ENCODE data around the gene KAZN.

The KAZN gene

DNA sequence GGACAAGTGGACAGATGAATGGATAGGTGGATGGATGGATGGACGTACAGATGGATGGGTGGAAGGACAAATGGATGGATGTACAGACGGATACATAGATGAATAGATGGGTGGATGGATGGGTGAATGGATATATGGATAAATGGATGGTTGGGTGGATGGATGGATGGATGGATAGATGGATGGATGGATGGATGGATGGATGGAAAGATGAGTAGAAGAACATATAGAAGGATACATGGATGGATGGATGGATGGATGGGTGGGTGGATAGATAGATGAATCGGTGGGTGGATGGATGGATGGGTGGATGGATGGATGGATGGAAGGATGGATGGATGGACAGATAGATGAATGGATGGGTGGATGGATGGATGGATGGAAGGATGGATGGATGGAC is 274.3 kb downstream of the KAZN start:
- DNase-seq = no peak

DNA sequence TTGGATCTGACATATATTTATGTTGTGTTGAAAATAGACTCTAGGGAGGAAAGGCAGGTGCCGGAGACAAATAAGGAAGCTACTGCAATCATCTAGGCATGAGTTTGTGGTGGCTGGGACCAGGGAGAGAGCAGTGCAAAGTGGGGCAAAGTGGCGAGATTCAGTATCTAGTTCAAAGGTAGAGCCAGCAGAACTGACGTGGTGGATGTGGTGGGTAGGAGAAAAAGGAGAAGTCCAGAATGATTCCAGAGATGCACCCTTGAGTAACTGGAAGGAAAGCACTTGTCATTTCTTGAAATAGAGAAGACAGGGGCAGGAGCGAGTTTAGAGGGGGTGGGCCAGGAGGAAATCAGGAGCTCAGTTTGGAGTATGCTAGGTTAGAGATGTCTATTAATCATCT is 275.2 kb downstream of the KAZN start:
- DNase-seq = no peak

DNA sequence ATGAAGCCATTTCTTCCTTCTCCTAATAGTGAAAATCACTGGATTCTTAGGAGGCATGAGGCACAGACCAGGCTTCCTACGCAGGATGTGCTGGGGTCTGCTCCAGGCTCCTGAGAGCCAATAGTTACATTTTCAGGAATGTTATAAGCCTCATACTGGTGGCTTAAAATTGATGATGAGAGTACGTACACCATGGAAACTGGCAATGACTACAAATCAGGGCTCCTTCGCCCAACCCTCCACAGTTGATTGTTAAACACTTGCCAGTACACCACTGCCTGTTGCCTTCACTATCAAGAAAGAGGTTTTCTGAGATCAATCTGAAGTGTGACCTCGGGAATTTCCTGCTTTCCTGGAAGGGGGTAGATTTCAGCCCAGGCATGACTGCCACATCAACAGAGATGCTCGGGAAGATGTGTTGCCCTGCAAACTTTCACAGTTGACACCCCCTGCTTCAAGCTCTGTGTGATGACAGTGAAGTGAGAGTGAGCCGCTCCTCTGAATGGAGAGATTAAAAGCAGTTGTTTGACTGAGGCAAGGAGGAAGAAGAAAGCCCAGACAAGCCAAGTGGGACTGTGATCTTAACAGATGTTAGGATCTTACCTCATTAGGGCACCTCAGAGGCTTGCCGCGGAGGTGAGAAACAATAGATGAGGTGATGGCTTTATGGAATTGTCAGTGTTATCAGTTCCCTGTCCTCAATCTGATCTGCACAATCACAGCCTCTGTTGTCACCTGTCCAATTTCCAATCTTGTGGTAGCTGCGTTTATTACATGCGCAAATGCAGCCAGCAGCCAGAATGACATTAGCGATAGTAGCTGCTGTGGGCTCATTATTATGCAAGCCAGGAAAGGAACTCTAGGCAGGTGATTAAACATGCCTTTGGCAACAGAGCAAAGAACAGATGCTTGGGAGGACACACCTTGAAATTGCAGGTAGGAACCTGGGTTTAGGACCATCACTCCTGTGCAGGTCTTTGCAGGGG is 277.3 kb downstream of the KAZN start:
- DNase-seq = no peak

DNA sequence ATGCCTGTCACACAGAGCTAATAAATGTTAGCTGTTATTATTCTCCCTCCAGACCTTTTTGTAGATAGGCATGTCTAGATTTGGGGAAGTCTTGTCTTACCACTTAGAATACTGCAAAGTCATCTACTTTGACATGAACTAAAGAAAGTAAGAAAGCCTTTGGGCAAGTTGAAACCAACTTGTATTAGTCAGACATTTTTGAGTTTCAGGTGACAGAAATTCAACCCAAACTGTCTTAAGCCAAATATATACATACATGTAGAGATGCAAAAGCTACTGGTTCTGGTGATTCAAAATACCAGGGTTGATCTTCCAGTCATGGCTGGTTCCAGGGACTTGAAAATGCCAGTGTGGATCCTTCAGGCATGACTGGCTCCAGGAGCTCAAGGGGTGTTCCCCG is 278.3 kb downstream of the KAZN start:
- DNase-seq = no peak

DNA sequence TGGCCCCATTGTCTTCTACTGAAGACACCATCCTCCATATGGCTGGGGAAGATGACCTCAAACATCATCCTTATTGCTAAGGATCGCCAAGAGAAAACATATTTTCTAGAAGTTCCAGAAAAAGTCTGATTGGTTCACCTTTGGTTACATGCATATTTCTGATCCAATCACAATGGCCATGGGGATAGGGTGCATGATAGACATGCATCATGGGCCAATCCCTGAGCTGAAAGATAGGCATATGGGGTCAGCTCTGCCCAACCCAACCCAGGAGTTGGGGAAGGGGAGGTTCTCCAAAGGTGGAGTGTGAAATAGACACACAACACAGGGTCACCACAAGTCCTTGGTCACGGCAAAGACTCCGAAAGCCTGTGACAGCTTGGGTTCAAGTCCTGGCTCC is 278.7 kb downstream of the KAZN start:
- no peak for DNase-seq

DNA sequence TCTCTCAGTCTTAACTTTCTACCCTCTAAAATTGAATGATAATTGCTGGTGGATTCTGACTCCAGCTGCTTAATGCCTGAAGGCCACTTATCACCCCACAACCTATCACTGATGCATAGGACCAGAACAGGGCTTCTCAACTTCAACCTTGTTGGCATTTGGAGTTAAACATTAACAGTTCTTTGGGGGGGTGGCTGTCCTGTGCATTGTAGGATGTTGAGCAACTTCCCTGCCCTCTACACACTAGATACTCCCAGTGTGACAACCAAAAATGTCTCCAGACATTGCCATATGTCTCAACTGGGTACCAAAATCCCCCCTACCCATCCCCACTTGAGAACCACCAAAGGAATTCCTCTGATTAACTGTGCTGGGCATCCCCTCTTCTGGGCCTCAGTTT is 279.6 kb downstream of the KAZN start:
- DNase-seq = no peak

DNA sequence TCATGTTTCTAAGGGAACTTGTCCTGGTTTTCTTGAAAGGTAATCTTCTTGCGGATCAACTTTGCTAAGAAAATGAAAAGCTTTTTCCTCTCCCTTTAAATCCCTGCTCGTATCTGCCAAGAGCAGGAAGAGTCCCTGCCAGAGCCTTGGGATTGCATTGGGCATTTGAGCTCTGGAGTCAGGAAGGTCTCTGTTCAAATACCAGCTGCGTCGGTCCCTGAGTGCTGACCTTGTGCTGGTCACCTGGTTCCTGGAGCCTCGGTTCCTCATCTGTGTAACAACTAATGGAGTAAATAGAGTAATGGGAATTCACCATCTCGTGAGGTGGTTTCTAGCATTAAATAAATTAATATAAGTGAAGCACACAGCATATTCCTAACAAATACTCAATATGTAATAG is 280.5 kb downstream of the KAZN start:
- no peak for DNase-seq

DNA sequence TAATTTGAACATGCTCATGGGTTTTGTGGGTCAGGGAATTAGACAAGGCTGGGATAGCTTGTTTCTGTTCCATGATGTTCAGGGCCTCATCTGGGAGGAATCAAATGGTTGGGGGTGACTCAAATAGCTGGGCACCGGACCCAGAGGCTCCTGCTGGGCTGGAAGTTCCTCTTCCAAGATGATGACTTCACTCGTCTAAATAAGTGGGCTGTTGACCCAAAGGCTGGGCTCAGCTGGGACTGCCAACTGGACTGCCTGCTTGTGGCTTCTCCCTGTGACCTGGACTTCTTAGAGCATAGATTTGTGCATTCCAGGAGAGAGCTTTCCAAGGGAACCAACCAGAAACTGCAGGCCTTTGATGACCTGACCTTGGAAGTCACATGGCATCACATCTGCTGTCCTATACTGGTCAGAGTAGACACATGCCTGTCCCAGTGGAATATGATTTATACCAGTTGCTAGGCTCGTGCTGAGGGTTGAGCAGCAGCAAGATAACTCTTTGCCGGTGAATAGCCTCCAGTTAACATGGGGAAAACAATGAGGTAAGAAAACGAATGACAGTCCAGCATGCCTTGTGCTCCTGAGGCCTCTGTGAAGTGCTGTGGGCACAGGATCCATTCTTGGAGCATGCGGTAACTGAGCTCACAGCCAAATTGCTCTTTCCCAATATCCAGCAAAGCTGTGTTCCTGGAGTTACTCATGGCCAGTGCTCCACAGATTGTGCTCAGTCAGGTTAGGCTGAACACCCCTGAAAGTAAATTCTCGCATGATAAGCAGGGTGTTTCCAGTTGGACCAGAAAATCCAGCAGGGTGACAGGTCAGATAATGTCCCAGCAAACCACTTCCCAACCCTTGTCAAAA is 282.2 kb downstream of the KAZN start:
- no peak for DNase-seq

DNA sequence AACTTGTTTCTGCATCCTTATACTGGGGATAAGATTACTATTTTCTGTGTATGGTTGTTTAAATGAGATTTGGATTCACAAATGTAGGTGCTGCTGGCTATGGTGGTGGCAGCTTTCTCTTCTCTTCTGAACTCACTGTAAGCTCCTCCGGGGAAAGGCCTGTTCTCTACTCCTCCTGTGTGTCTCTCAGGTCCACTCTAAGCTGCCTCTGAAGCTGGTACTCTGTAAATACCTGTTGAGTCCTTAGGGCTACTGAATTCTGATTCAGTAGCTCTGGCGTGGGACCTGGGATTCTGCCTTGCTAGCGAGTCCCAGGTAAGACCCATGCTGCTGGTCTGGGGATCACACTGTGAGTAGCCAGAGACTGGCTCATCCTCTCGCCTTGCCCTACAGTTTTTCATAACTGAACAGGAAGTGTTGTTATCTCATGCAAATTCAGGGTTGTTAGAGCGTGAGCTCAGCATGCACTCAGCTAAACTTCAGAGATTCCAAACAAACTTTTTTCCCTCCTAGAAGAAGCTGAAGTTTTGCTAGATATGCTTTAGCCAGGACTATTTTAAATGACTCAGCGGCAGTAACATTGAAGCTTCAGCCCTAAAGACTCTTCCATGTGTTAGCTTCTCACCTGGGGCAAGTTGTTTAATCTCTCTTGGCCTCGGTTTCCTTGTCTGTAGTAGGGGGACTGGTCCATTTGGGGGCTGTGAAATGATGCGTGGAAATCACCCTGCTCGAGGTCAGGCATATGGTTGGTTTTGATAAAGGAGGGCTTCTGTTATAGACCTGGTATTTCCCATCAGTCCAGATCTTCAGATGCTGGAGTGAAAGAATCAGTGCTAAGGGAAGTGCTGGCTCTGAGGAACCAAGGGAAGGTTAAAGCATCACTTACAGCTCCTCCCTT is 283.5 kb downstream of the KAZN start:
- no peak for DNase-seq

DNA sequence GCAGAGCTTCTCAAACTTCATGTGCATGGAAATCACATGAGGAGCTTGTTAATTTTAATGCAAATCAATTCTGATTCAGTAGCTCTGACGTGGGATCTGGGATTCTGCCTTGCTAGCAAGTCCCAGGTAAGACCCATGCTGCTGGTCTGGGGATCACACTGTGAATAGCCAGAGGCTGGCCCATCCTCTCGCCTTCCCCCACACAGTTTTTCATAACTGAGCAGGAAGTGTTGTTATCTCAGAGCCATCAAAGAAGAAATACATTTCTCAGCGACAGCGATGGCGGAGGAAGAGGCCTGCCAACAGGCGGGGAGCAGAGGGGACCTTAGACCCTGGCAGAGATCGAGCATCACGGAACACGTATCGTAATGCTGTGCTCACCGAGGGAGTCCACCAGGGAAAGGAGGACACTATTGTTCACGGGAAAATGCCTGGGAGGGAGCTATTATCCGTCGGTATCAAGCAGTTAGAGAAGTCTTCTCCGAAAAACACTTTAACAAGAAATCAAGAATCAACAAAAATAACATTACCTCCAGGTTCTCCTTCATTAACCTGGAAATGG is 286.2 kb downstream of the KAZN start:
- DNase-seq = no peak

DNA sequence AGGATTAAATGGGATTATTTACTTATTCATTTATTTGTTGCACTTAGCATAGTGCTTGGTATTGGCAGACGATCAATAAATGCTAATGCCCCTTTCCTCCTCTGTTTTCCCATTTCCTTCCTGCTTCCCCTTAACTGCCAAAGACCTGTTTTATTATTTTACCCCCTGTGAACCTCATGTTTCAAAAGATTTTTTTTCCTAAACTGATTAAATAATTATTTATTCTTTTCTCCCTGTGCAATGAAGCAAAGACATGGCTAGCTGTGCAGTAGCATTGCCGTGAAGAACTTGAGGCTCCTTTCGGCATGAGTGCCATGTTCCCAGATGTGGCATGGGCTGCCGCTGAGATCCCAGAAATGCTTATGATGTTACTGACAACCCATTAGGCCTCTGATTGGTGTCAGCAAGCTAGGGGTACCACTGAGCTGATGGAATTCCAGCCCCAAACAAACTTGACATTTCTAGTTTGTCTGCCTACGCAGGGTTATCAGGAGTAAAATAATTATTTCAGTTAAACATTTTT is 288.6 kb downstream of the KAZN start:
- no peak for DNase-seq

DNA sequence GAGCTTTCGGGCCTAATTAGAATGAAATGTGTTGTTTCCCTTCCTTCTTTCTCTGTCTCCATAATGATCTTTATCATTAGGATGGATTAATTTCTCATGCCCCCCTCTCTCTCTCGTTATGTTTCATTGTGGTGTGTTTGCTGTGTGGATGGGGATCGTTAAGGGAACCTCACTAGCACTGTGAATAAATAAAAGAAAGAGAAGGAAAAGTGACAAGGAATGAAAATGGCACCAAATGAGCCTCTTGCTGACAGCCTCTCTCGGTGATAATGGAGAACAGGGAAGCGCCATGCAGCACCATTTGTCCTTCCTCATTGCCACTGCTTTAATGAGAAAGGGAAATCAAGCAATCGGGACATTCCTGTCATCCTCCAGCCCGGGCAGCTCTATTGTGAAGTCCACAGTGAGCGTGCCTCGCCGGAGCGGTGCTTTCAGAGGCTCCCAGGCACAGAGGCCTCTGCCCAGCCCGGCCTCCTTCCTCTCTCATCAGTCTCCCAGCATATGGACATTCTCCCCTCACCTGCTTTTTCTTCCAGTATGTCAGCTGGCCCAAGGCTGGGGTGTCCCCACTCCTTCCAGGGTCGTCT is 289.4 kb downstream of the KAZN start:
- no peak for DNase-seq

DNA sequence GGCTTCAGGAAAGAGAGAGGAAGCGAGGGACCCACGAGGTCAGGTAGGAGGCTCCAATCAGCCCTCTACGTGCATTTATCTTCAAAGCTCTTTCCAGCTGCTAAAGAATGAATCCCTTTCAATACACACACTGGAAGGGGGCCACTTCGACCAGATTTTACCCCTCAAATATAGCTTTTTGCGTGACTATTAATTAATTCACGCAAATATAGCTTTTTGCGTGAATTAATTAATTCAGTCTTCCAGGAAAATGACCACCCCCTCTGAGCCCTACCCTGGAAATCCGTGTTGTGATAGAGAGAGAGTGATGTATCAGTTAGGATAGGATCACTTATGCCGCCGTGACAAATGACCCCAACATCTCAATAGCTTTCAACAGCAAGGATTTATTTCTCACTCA is 289.9 kb downstream of the KAZN start:
- no peak for DNase-seq

DNA sequence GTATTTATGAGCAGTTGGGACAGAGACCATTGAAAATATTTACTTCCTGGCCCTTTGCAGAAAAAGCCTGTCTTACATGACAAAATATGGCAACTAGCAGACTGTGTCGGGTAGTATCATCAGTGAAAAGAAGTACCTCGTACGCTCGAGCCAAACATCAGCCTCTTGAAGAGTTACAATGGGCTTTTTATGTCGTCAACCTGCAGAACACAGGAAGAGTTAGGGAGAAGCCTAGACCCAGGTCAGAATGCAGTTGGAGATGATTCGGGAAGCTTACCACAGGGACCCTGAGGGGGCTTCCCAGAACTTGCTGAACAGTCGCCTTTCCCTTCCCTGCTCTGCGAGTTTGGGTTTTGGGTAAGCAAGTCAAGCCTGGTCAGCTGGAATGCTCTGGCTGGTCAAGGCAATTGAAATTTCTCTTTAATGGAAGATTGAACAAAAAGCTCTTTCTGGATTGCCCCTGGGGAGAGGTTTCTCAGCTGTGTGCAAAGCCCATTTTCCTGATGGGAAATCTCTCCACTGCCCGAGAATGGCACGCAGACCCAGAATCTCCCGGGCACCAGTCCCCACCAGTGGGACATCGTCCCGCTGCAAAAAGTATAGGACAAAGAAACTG is 291.4 kb downstream of the KAZN start:
- no peak for DNase-seq

DNA sequence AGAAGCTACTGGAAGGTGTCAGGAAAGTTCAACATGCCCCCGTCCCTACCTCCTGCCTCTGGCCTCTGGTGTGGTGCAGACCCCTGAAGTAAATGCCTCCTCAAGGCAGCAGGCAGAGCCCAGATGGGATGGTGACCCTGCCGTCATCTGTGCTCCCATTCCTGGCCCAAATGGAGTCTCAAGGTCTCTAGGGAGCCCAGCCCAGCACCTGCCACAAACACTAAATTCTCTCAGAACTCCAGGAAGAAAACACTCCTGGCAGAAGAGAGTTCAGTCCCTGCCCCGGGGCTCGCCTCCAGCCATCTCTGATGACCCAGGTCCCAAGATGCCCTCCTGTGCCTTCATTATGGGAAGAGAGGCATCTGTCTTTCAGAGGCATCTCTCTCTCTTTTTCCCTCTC is 293.5 kb downstream of the KAZN start:
- no peak for DNase-seq

DNA sequence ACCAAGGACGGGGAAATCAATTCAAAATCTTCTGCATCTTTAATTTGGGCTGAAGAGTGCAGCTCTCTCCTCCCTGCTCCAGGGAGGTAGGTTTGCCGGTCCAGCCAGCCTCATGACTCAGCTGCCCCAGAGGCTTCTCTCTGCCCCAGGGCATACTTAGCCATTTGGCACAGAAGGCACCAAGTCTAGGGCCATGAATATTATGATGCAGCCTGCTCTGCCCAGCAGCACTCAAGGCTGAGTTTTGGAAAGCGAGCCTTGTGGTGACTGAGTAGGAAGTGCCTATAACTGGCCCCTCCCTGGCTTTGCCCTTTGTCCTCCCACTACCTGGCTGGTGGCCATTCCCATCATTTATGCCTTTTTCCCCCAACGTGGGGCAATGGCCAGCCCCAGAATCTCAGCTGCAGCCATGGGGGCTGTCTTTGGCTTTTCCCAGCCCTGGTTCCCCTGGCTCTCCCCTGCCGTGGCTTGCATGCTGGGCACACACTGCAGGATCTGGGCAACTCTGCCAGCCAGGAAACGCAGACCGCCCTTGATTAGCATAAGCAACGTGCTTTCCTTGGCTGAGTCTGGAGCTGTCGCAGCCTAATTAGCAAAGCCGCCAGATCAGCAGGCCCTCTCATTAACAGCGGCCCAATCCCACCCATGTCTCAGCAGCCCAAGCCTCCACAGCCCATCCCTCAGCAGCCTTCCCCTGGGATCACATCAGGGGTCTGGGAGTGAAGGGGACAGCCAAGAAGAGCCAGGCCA is 296.5 kb downstream of the KAZN start:
- DNase-seq = no peak

DNA sequence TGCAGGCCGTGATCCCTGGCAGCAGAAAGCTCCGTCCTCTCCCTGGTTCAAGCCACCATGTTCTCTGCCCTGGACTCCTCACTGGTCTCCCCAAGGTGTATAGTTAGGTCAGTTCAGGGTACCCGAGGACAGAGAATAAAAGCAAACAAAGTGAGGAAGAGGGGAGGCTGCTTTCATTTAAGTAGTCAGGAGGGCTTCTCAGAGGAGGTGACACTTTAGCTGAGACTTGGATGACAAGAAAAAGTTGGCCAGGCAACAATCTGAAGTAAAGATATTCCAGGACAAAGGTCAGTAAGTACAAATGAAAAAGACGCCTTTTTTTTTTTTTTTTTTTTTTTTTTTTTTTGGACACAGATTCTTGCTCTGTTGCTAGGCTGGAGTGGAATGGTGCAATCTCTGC is 297.2 kb downstream of the KAZN start:
- DNase-seq = no peak

DNA sequence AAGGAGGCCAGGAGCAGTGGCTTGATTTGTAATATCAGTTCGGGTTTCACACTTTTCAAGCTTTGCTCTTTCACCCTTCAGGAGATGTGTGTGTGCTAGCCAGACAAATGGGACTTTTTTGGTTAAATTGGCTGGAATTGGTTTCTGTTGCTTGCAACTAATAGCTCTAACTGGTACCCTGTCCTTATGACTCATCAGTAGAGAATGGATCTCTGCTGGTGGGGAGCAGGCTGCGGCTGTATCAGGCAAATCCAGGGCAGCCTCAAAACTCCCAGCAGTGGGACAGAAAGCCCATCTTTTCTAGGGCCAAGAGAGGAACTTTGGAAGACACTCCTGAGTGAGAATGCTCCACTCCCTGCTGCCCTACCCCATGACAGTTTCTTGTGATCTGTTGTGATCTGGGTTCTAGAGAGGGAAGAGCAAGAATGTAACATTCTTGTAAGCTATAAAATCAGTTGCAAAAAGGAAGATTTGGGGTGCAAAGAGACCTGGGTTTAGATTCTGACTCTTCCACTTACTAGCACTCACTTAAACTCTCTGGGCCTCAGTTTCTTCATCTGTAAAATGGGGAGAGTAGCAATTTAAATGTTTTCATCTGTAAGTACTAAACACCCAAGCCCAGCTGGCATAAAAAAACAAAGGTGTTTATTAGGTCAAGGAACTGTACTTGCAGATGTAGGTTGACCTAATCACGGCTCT is 298.0 kb downstream of the KAZN start:
- DNase-seq = no peak

DNA sequence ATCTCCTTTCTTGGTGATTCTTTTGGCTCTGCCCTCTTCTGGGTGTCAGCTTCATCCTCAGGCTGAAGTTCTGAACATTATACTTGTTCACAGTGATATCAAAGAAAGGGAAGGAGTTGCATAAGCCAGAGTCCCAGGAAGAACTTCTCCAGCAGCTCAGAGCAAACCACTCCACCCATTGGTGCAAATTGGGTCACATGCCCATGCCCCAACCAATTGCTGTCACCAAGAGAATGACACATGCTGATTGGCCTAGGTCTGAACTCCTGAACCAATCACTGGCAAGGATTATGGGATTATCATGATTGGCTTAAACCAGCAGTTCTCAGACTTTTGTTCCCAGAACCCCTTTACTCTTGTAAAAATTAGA is 298.6 kb downstream of the KAZN start:
- DNase-seq = no peak

DNA sequence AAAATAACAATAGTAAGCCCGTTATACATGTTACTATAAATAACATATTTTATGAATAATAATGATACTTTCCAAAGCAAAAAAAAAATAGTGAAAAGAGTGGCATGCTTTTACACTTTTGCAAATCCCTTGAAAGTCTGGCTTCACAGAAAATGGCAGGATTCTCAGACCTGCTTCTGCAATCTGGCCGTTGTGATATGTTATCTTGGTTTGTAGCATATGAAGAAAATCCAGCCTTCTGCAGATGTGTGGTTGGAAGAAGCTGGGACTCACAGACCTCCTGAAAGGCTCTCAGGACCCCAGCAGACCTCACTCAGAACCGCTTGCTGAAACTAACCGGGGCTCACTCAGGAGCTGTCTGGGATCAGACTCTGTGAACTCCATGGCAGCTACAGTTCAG is 299.1 kb downstream of the KAZN start:
- DNase-seq = no peak
